GM12865 (cell line): ENCODE results near the gene UBXN4.
"Not testable (repeated sequence)": the region's sequence is repeated elsewhere in the genome, so short reads cannot be mapped to it uniquely, and the experiment has no call there.

Experiments
- DNase-seq: peaks from one replicate; pipeline ENCODE4 v3.0.0; 2010; ENCODE audit warnings: low read depth
- H3K4me3 ChIP-seq: 2 replicates; pipeline ENCODE4 v1.5.1; 2011; ENCODE audit warnings: mild to moderate bottlenecking, low read depth, low read length, control low read depth
- CTCF ChIP-seq: IDR thresholded peaks from 2 replicates; pipeline ENCODE4 v1.5.1; 2011; ENCODE audit warnings: low read length, control low read depth, low read depth, inconsistent platforms; ENCODE audit not compliant: insufficient read depth; ENCODE audit errors: missing control alignments

The UBXN4 gene

GRCh38 chr2:135792401-135793150 lies 50.9 kb downstream of the UBXN4 start:
- TF ChIP-seq CTCF = no peak
- H3K4me3 ChIP-seq = no peak overlapping the region
- peak; percentile 57 for DNase-seq

DNA sequence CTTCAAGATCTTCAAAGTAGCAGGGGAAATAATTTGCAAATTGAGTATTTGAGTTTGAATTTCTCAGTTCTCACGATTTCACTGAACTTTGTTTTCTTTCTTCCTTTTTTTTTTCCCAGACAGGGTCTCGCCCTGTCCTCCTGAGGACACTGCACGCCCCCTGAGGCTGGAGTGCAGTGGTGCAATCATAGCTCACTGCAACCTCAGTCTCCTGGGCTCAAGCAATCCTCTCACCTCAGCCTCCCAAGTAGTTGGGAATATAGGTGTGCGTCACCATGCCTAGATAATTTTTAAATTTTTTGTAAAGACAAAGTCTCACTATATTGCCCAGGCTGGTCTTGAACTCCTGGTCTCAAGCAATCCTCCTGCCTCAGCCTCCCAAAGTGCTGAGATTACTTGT lies 54.0 kb downstream of the UBXN4 start:
- TF ChIP-seq CTCF = peak; percentile 13
- DNase-seq, H3K4me3 ChIP-seq: not testable (repeated sequence)

DNA sequence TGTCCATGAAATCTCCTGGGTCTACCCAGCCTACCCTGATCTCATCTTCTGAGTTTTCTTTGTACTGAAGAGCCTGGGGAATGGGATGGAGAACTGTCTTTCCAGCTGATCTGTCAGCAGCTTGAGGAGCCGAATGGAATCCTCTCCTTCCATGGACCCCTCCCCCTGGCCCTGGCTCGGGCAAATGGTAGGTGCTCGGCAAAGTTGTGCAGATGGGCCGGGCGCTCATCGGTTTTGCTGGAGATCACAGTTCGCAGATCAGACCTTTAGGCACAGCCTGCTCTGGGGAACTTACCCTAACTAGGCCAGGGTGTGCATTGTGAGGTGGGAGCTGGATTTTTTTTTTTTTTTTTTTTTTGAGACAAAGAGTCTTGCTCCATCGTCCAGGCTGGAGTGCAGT lies 55.0 kb downstream of the UBXN4 start:
- DNase-seq = no peak
- TF ChIP-seq CTCF = no peak
- H3K4me3 ChIP-seq = no peak overlapping the region

GRCh38 chr2:135797497-135798274 lies 56.0 kb downstream of the UBXN4 start:
- no peak overlapping the region for H3K4me3 ChIP-seq
- peak; percentile 84 for DNase-seq
- TF ChIP-seq CTCF = peak; percentile 96

DNA sequence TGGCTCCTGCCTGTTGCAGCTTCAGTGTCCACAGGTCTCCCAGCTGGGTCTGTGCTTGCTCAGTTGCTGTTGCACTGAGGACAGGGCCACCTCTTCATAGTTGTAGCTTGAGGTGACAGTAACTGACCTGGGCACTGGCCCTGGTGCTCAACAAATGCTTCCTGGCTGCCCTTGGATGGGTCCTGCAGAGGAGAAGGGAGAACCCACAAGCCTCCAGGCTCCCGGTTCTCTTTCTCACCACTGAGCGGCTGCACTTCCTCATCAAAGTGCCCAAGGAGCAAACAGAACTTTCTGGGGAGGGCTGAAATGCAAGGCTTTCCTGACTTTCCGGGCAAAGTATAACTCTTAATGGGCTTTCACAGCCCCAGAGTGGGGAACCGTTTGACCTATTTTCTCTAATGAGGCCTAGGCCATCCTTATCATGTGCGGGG lies 56.6 kb downstream of the UBXN4 start:
- H3K4me3 ChIP-seq = no peak overlapping the region
- DNase-seq = no peak
- TF ChIP-seq CTCF = no peak

DNA sequence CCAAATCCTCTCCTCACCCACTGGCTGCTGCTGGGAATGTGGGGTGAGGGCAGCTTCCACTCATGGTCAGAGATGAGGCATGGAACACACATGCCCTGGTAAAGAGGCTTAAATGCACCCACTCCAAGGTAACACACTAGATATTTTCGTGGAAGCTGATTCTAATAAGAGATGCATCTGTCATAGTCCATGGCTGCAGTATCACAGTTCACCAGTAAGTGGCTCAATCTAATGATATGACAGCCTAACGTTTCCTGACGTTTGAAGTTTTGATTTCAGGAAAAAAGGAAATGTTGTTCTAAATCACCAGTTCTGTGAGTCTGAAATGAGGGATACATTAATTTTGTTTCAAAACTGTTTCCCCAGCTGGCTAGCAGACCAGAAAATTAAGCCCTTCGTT lies 57.1 kb downstream of the UBXN4 start:
- DNase-seq = no peak
- H3K4me3 ChIP-seq = no peak overlapping the region
- peak; percentile 3 for TF ChIP-seq CTCF
